Activated CD8-positive, alpha-beta T cell treated with anti-CD3 and anti-CD28 coated beads for 36 hours (primary cell): ENCODE results near the gene APH1B. TPM values are rescaled to one million over a fixed set of nuclear protein-coding genes. Genes with fewer than 3 reads are reported as not detected.
"Not testable (repeated sequence)": the region's sequence is repeated elsewhere in the genome, so short reads cannot be mapped to it uniquely, and the experiment has no call there.

Experiments
- ATAC-seq: fragments of 200-7000 bp; cut with Tn5 transposase; one replicate; pipeline ENCODE4 v1.10.0; 2021; ENCODE audit warnings: mild to moderate bottlenecking, moderate library complexity
- CTCF ChIA-PET: fragments of 350-600 bp; sonication (Branson Sonifier 250); formaldehyde crosslinking; loops from one replicate; lab custom pipeline; 2021; ENCODE audit warnings: antibody characterized with exemption; lab: Charles Lee
- POLR2A ChIA-PET: fragments of 350-600 bp; sonication (Branson Sonifier 250); formaldehyde crosslinking; loops from one replicate; lab custom pipeline; 2021; ENCODE audit warnings: antibody characterized with exemption; lab: Charles Lee
- DNase-seq: peaks from one replicate; pipeline ENCODE4 v3.0.0-alpha.2; 2020
- H3K27ac Mint-ChIP-seq: one replicate; pipeline ENCODE4 v1.8.0; 2021; ENCODE audit warnings: mild to moderate bottlenecking, mixed read lengths
- H3K27me3 Mint-ChIP-seq: one replicate; pipeline ENCODE4 v1.8.0; 2021; ENCODE audit warnings: mixed read lengths
- H3K36me3 Mint-ChIP-seq: one replicate; pipeline ENCODE4 v1.8.0; 2021; ENCODE audit warnings: low read depth, mixed read lengths
- H3K4me1 Mint-ChIP-seq: one replicate; pipeline ENCODE4 v1.8.0; 2021; ENCODE audit warnings: low read depth, mixed read lengths
- H3K4me3 Mint-ChIP-seq: one replicate; pipeline ENCODE4 v1.8.0; 2021; ENCODE audit warnings: mild to moderate bottlenecking, moderate library complexity, mixed read lengths
- H3K9me3 Mint-ChIP-seq: one replicate; pipeline ENCODE4 v1.8.0; 2021; ENCODE audit warnings: mixed read lengths
- CTCF ChIP-seq: fragments of 200-600 bp; IDR thresholded peaks from one replicate; pipeline ENCODE4 v1.8.0; 2022; ENCODE audit warnings: antibody characterized with exemption, mild to moderate bottlenecking
- intact Hi-C: fragments of 100-400 bp; cut with micrococcal nuclease; formaldehyde crosslinking; loops from one replicate; pipeline ENCODE4 v1.10.0; 2022
- total RNA-seq, 2 experiments: library from RNA; stranded (reverse); gene quantifications; one replicate each; pipeline ENCODE4 v1.2.3, GENCODE V29; 2021

APH1B gene
- total RNA-seq, 2 experiments from 2014 or later = 7.0 to 9.7 TPM

GRCh38 chr15:63341898-63342297 is 64.5 kb downstream of the APH1B start:
- no peak overlapping the region for H3K4me3 Mint-ChIP-seq
- peaks cover 2% of the 10 kb centered on the region for H3K4me1 Mint-ChIP-seq
- intact Hi-C loops = no loop called here
- POLR2A ChIA-PET = no interaction called here
- DNase-seq (no peak), ATAC-seq (no peak)
- no peaks in the 10 kb centered on the region for H3K36me3 Mint-ChIP-seq
- H3K27me3 Mint-ChIP-seq = peaks cover 2% of the 10 kb centered on the region
- no peak for TF ChIP-seq CTCF
- H3K27ac Mint-ChIP-seq = no peak overlapping the region
- H3K9me3 Mint-ChIP-seq = no peaks in the 10 kb centered on the region
- CTCF ChIA-PET = no interaction called here

- H3K36me3 Mint-ChIP-seq, intact Hi-C loops, POLR2A ChIA-PET, DNase-seq, H3K27ac Mint-ChIP-seq, H3K4me3 Mint-ChIP-seq, H3K9me3 Mint-ChIP-seq, H3K27me3 Mint-ChIP-seq, H3K4me1 Mint-ChIP-seq, ATAC-seq, CTCF ChIA-PET: not testable (repeated sequence)
Measured at GRCh38 chr15:63342996-63343562, 65.7 kb downstream of the APH1B start.

- intact Hi-C loops = no loop called here
- ChIA-PET POLR2A (interaction anchor here (1.0 to 2.5 kb wide), 2 partner anchors 19 to 47 kb away, joined by 3 to 6 read pairs; no protein-coding TSS in a partner anchor), CTCF (no interaction called here)
- H3K36me3 Mint-ChIP-seq = no peaks in the 10 kb centered on the region
- no peak overlapping the region for H3K4me3 Mint-ChIP-seq
- ATAC-seq (no peak), DNase-seq (no peak)
- H3K4me1 Mint-ChIP-seq = peaks cover 2% of the 10 kb centered on the region
- TF ChIP-seq CTCF = no peak
- no peaks in the 10 kb centered on the region for H3K9me3 Mint-ChIP-seq
- H3K27ac Mint-ChIP-seq = no peak overlapping the region
- H3K27me3 Mint-ChIP-seq = peaks cover 2% of the 10 kb centered on the region
Measured at GRCh38 chr15:63344731-63345390, 67.5 kb downstream of the APH1B start.

- intact Hi-C loops = no loop called here
- Mint-ChIP-seq H3K27me3 (peaks cover 2% of the 10 kb centered on the region), H3K27ac (no peak overlapping the region), H3K36me3 (no peaks in the 10 kb centered on the region), H3K9me3 (no peaks in the 10 kb centered on the region), H3K4me1 (peaks cover 2% of the 10 kb centered on the region), H3K4me3 (no peak overlapping the region)
- no peak for ATAC-seq
- no peak for DNase-seq
- ChIA-PET POLR2A (interaction anchor here (1.0 to 2.5 kb wide), 2 partner anchors 20 to 47 kb away, joined by 3 to 6 read pairs; no protein-coding TSS in a partner anchor), CTCF (no interaction called here)
- no peak for TF ChIP-seq CTCF
Measured at GRCh38 chr15:63345391-63345752, 68.0 kb downstream of the APH1B start.

GRCh38 chr15:63347074-63347857 is 69.9 kb downstream of the APH1B start:
- no peak overlapping the region for H3K27ac Mint-ChIP-seq
- ChIA-PET CTCF (no interaction called here), POLR2A (no interaction called here)
- DNase-seq = no peak
- no peak for ATAC-seq
- H3K36me3 Mint-ChIP-seq = no peaks in the 10 kb centered on the region
- peaks cover 1% of the 10 kb centered on the region for H3K27me3 Mint-ChIP-seq
- no peak overlapping the region for H3K4me3 Mint-ChIP-seq
- peaks cover 2% of the 10 kb centered on the region for H3K4me1 Mint-ChIP-seq
- H3K9me3 Mint-ChIP-seq = no peaks in the 10 kb centered on the region
- TF ChIP-seq CTCF = no peak
- intact Hi-C loops = no loop called here
